ENCODE measurements around the gene ADAMTS13. TPM values are rescaled to one million over a fixed set of nuclear protein-coding genes. Genes with fewer than 3 reads are reported as not detected.
A peak's percentile ranks its signal among the peaks of the same experiment; 100 is the strongest.
"Not testable (repeated sequence)": the region's sequence is repeated elsewhere in the genome, so short reads cannot be mapped to it uniquely, and the experiment has no call there.

Gene ADAMTS13
- 4.4 and 12.9 TPM in 2 replicates for total RNA-seq (ENCODE audit: low replicate concordance)
- long read RNA-seq, partial matches to known transcripts = 1 of 1 reads
- long read RNA-seq, other reads (novel, unspliced or antisense) = 0 of 1 reads

DNA sequence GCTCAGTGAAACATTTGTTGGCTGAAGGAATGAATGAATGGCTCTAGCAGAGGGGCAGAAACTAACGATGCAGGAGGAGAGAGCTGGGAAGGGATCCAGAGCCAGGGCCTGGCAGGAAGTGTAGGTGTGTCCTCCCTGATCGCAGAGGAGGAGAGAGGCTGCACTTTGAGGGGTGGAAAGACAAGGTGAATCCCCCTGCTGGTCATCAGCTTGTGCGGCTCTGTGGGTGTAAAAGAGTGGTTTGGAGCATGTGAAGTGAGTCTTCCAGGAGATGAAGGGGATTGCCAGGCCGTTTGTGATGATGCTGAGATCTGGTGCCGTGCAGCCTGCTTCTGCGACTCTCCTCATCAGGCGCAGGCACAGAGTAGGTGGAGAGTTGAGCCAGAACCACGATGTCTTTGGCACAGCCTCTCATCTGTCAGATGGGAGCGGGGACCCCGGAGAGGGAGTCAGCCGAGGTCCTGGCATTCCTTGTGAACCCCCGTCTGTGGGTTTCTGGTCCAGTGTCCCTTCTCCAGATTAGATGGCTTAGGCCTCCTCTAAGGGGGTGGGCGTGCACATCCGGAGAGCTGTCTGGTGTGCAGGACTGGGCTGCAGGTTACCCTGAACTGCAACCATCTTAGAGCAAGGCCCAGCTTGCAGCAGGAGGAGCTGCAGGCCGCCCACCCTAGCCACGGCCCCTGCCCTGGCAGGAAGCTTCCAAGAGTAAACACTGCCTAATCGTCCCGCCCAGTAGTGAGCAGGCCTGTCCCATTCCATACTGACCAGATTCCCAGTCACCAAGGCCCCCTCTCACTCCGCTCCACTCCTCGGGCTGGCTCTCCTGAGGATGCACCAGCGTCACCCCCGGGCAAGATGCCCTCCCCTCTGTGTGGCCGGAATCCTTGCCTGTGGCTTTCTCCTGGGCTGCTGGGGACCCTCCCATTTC, at the start of gene ADAMTS13:
TSS of gene ADAMTS13 (plus strand) at position 753 of the 928 bp plus-strand sequence. CDS start at position 830, 77 bp downstream.
- Mint-ChIP-seq H3K9me3 (no peaks in the 10 kb centered on the region), H3K36me3 (no peaks in the 10 kb centered on the region), H3K27ac (peak within 1 kb of the TSS; percentile 9), H3K4me3 (peak within 1 kb of the TSS; percentile 13), H3K4me1 (ENCODE audit: unreplicated experiment) (peaks cover 21% of the 10 kb centered on the region), H3K27me3 (no peaks in the 10 kb centered on the region)
- DNase-seq (ENCODE audit: extremely low spot score, unreplicated experiment) = no peak
- TF ChIP-seq, protein P1, sequence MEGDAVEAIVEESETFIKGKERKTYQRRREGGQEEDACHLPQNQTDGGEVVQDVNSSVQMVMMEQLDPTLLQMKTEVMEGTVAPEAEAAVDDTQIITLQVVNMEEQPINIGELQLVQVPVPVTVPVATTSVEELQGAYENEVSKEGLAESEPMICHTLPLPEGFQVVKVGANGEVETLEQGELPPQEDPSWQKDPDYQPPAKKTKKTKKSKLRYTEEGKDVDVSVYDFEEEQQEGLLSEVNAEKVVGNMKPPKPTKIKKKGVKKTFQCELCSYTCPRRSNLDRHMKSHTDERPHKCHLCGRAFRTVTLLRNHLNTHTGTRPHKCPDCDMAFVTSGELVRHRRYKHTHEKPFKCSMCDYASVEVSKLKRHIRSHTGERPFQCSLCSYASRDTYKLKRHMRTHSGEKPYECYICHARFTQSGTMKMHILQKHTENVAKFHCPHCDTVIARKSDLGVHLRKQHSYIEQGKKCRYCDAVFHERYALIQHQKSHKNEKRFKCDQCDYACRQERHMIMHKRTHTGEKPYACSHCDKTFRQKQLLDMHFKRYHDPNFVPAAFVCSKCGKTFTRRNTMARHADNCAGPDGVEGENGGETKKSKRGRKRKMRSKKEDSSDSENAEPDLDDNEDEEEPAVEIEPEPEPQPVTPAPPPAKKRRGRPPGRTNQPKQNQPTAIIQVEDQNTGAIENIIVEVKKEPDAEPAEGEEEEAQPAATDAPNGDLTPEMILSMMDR (conservative IDR thresholded peaks at IDR 0.05) = peak; percentile 33

DNA sequence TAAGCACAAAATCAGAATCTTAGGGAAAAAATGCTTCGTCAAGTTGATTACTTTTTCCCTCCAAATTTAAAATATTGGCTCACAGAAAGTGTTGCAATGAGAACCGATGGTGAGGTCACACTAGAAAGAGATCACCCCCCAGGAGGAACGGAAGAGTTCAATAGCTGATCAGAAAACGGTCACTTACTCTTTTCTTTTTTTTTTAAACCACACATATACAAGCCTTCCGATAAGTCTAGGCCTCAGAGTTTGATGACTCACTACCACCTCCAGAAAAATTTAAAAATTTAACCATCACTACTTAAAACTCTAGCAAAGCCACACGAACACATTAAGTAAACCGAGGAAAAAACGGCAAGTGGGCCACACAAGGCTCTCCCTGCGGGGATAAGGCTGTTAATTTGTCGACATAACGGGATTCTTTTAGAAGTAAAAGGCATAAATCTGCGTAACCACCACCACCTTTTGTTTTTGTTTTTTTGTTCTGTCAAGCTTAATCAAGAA, 47.5 kb upstream of the ADAMTS13 start:
- Mint-ChIP-seq H3K27ac (peak overlapping the region; percentile 99), H3K4me1 (ENCODE audit: unreplicated experiment) (peaks cover 37% of the 10 kb centered on the region)
- TF ChIP-seq, protein P1 (conservative IDR thresholded peaks at IDR 0.05) = no peak

DNA sequence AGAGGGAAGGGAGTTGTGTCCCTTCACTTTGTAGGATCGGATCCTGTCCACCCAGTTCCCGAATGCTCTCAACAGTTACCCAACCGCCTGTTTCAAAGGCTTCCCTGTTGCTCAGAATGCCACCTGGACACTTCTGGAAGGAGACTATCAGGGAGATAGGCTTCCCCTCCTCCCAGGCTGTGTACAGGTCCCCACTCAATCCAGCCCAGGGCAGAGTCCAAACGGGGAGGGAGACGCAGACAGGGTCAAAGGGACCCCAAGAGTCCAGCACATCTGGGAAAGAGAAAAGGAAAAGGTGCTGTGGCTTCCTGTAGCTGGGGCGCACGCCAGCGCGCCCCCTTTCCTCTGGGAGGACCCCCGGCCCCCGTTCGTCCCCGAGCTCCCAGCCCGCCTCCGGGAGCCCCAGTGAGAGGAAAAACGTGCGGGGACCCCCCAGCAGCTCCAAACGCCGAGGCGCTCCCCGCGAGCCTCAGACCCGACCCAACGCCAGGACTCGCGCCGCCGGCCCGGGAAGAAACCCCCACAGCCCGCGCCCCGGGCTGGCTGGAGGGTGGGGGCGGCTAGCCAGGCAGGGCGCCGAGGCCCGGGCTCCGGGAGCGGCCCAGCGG, 46.9 kb upstream of the ADAMTS13 start:
- TF ChIP-seq, protein P1 (conservative IDR thresholded peaks at IDR 0.05) = no peak
- no peak for DNase-seq (ENCODE audit: extremely low spot score, unreplicated experiment)
- Mint-ChIP-seq H3K4me1 (ENCODE audit: unreplicated experiment) (peaks cover 31% of the 10 kb centered on the region), H3K27ac (peak overlapping the region; percentile 99), H3K4me3 (peak overlapping the region; percentile 99), H3K27me3 (no peaks in the 10 kb centered on the region), H3K36me3 (peaks cover 14% of the 10 kb centered on the region), H3K9me3 (no peaks in the 10 kb centered on the region)

More for the DNA sequence above, 47.5 kb upstream of the ADAMTS13 start:
- Mint-ChIP-seq H3K9me3 (no peaks in the 10 kb centered on the region), H3K4me3 (peak overlapping the region; percentile 99), H3K36me3 (peaks cover 15% of the 10 kb centered on the region), H3K27me3 (no peaks in the 10 kb centered on the region)
- DNase-seq (ENCODE audit: extremely low spot score, unreplicated experiment) = no peak

DNA sequence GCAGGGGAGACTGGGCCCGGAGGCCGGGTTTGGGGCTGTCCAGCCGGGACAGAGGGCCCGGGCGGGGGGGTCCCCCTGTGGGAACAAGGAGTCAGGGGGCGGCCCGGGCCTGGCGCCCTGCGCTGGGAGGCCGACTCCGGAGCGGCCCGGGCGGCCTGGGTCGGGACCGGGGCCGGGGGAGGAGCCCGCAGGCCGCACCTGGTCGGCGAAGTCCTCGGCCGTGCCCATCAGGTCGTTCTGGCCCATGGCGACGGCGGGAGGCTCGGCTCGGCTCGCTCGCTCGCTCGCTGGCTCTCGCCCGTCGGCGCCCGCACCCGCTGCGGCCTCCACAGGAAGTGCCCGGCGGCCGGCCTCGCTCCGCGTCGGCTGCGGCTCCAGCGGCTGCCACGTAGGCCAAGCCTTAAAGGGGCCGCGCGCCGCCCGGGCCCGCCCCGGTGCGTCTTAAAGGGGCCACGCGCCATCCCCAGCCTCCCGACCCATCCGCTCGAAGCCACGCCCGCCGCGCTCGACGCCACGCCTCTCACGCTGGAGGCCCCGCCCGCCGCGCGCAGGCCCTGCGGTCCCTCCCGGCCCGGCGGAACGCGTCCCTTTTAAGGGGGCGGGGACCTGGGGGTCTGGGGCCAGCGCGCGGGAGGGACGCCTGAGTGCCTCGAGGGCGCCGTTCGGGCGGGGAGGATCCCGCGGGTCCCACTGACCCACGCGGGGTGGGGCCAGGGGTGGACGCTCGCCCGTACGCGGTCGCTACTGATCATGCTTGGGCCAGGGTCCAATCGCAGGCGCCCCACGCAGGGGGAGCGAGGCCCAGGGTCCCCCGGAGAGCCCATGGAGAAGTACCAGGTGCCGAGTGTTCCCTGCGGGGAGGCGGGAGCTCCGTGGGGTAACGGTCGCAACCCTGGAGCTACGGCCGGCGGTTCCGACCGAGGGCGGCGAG, 46.2 kb upstream of the ADAMTS13 start, which contains the start of the genes STKLD1 and SURF4:
TSS of gene STKLD1 (plus strand) at position 643 of the 931 bp plus-strand sequence. CDS start at position 751, 108 bp downstream.
TSS of gene SURF4 (minus strand) at position 337 of the 931 bp plus-strand sequence. CDS start at position 246, 91 bp downstream.
- peak; percentile 97 for DNase-seq (ENCODE audit: extremely low spot score, unreplicated experiment)
- H3K27ac Mint-ChIP-seq = peak within 1 kb of the TSS; percentile 99
- H3K27me3 Mint-ChIP-seq = no peaks in the 10 kb centered on the region
- H3K4me1 Mint-ChIP-seq (ENCODE audit: unreplicated experiment) = peaks cover 24% of the 10 kb centered on the region
- no peaks in the 10 kb centered on the region for H3K9me3 Mint-ChIP-seq
- peak within 1 kb of the TSS; percentile 99 for H3K4me3 Mint-ChIP-seq
- H3K36me3 Mint-ChIP-seq = peaks cover 11% of the 10 kb centered on the region
- TF ChIP-seq, protein P1 (conservative IDR thresholded peaks at IDR 0.05) = peak; percentile 40

DNA sequence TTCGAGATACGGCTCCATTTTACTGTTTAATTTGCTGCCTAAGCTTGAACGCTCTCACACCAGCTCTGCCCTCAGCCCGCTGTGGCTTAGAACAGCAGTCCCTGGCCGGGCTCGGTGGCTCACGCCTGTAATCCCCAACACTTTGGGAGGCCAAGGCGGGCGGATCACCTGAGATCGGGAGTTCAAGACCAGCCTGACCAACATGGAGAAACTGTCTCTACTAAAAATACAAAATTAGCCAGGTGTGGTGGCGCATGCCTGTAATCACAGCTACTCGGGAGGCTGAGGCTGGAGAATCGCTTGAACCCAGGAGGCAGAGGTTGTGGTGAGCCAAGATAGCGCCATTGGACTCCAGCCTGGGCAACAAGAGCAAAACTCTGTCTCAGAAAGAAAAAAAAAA, 44.9 kb upstream of the ADAMTS13 start:
- peak overlapping the region; percentile 82 for H3K4me3 Mint-ChIP-seq
- H3K4me1 Mint-ChIP-seq (ENCODE audit: unreplicated experiment) = peaks cover 12% of the 10 kb centered on the region
- H3K27ac Mint-ChIP-seq; H3K36me3 Mint-ChIP-seq; H3K27me3 Mint-ChIP-seq; H3K9me3 Mint-ChIP-seq; DNase-seq (ENCODE audit: extremely low spot score, unreplicated experiment): not testable (repeated sequence)

Measured in type B pancreatic cell (in vitro differentiated cells).